ENCODE results near the gene ST6GALNAC4. TPM values are rescaled to one million over a fixed set of nuclear protein-coding genes. Genes with fewer than 3 reads are reported as not detected.

Gene ST6GALNAC4
- polyA plus RNA-seq, 3 donors: 8.9 to 14.0 (median 10.3) TPM

DNA sequence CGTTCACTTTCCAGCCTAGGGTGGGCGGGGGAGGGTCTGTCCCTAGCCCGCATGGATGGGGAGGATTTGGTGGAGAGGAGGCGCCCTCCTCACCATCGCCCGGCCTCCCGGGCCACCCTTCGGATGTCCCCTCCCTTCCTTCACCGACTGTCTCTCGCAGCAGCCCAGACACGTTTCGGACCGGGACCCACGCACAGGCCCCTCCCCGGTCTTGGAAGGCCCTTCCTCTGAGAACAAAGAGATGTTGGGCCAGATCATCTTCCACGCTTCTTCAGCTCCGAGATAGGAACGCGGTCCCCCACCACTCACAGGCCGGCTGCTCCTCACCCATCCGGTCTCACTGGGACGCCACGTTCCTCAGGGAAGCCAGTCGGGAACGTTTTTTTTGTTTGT, 21.5 kb upstream of the ST6GALNAC4 start:
- H4K20me1 ChIP-seq (ENCODE audit: insufficient read depth, low read length): peaks cover 30% of the 10 kb centered on the region
- H3K79me2 ChIP-seq (ENCODE audit: insufficient read depth, low read length): peaks cover 24% of the 10 kb centered on the region
- DNase-seq: no peak
- H3K4me3 Mint-ChIP-seq: no peak overlapping the region
- no peaks in the 10 kb centered on the region for H3K9me3 Mint-ChIP-seq
- H3K4me1 Mint-ChIP-seq: peaks cover 43% of the 10 kb centered on the region
- peaks cover 31 to 38% of the 10 kb centered on the region in 2 donors for H3K4me1 ChIP-seq (ENCODE audit: control insufficient read depth in 1 of 2, insufficient read depth in 2 of 2, low read length in 2 of 2)
- H3K27me3 Mint-ChIP-seq (ENCODE audit: low read depth in 3 of 3): peaks cover 0 to 3% (median 2%) of the 10 kb centered on the region in 3 donors
- peak overlapping the region; percentile 68 for H3K9ac ChIP-seq (ENCODE audit: insufficient read depth, low read length, poor library complexity, severe bottlenecking)
- peaks cover 11 to 30% of the 10 kb centered on the region in 2 donors for H3K36me3 Mint-ChIP-seq
- no peak overlapping the region for H3K27ac ChIP-seq (ENCODE audit: low read depth in 1 of 2, low read length in 2 of 2)
- H3K36me3 ChIP-seq (replicated peaks in 1 of 2; ENCODE audit: control insufficient read depth in 1 of 2, insufficient read depth in 2 of 2, low read length in 2 of 2): peaks cover 2 to 9% of the 10 kb centered on the region in 2 donors
- WGBS (ENCODE audit: insufficient coverage): 84% methylated on average over 12 of the region's 25 CpGs
- H3K9me3 ChIP-seq (replicated peaks in 1 of 2; ENCODE audit: control insufficient read depth in 1 of 2, insufficient read depth in 1 of 2, low read length in 2 of 2): no peaks in the 10 kb centered on the region
- intact Hi-C loops (cut with micrococcal nuclease): no loop called here
- peak overlapping the region; percentile 93 for H3K4me2 ChIP-seq (replicated peaks; ENCODE audit: extremely low read depth, low read length, poor library complexity, severe bottlenecking)
- TF ChIP-seq, protein P1, sequence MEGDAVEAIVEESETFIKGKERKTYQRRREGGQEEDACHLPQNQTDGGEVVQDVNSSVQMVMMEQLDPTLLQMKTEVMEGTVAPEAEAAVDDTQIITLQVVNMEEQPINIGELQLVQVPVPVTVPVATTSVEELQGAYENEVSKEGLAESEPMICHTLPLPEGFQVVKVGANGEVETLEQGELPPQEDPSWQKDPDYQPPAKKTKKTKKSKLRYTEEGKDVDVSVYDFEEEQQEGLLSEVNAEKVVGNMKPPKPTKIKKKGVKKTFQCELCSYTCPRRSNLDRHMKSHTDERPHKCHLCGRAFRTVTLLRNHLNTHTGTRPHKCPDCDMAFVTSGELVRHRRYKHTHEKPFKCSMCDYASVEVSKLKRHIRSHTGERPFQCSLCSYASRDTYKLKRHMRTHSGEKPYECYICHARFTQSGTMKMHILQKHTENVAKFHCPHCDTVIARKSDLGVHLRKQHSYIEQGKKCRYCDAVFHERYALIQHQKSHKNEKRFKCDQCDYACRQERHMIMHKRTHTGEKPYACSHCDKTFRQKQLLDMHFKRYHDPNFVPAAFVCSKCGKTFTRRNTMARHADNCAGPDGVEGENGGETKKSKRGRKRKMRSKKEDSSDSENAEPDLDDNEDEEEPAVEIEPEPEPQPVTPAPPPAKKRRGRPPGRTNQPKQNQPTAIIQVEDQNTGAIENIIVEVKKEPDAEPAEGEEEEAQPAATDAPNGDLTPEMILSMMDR (IDR thresholded peaks at IDR 0.05): no peak
- H2AFZ ChIP-seq (ENCODE audit: insufficient read depth, low read depth, low read length, poor library complexity, severe bottlenecking): peak overlapping the region; percentile 89
- peak overlapping the region in 1 of 3 experiments; percentile 89 for H3K4me3 ChIP-seq (replicated peaks in 1 of 3; ENCODE audit: low read depth in 2 of 3, low read length in 3 of 3)
- H3K27me3 ChIP-seq (ENCODE audit: control insufficient read depth in 2 of 2, insufficient read depth in 2 of 2, low read length in 2 of 2): no peaks in the 10 kb centered on the region
- no peak overlapping the region for H3K27ac Mint-ChIP-seq

- TF ChIP-seq, protein P1 (IDR thresholded peaks at IDR 0.05): no peak
- Histone ChIP-seq H3K36me3 (replicated peaks in 1 of 2; ENCODE audit: control insufficient read depth in 1 of 2, insufficient read depth in 2 of 2, low read length in 2 of 2) (peaks cover 2 to 9% of the 10 kb centered on the region in 2 donors), H3K79me2 (ENCODE audit: insufficient read depth, low read length) (peaks cover 24% of the 10 kb centered on the region), H2AFZ (ENCODE audit: insufficient read depth, low read depth, low read length, poor library complexity, severe bottlenecking) (peak within 1 kb of the TSS; percentile 89), H3K9me3 (replicated peaks in 1 of 2; ENCODE audit: control insufficient read depth in 1 of 2, insufficient read depth in 1 of 2, low read length in 2 of 2) (no peaks in the 10 kb centered on the region), H3K27me3 (ENCODE audit: control insufficient read depth in 2 of 2, insufficient read depth in 2 of 2, low read length in 2 of 2) (no peaks in the 10 kb centered on the region), H3K27ac (ENCODE audit: low read depth in 1 of 2, low read length in 2 of 2) (peak within 1 kb of the TSS; percentile 20 to 84), H3K4me1 (ENCODE audit: control insufficient read depth in 1 of 2, insufficient read depth in 2 of 2, low read length in 2 of 2) (peaks cover 27 to 33% of the 10 kb centered on the region in 2 donors), H3K4me3 (replicated peaks in 1 of 3; ENCODE audit: low read depth in 2 of 3, low read length in 3 of 3) (peak within 1 kb of the TSS; percentile 56 to 89 (median 69)), H4K20me1 (ENCODE audit: insufficient read depth, low read length) (peaks cover 30% of the 10 kb centered on the region), H3K4me2 (replicated peaks; ENCODE audit: extremely low read depth, low read length, poor library complexity, severe bottlenecking) (peak within 1 kb of the TSS; percentile 93), H3K9ac (ENCODE audit: insufficient read depth, low read length, poor library complexity, severe bottlenecking) (peak within 1 kb of the TSS; percentile 68)
- Mint-ChIP-seq H3K4me3 (peak within 1 kb of the TSS; percentile 95 to 100), H3K27ac (peak within 1 kb of the TSS; percentile 86 to 96 (median 93)), H3K36me3 (peaks cover 16 to 36% of the 10 kb centered on the region in 2 donors), H3K4me1 (peaks cover 39% of the 10 kb centered on the region), H3K9me3 (no peaks in the 10 kb centered on the region), H3K27me3 (ENCODE audit: low read depth in 3 of 3) (peaks cover 0 to 6% (median 3%) of the 10 kb centered on the region in 3 donors)
- intact Hi-C loops (cut with micrococcal nuclease): no loop called here
- 2% methylated on average over 44 of the region's 60 CpGs for WGBS (ENCODE audit: insufficient coverage)
- DNase-seq: peak; percentile 65 to 73 (median 72)
Observed at GRCh38 chr9:127937388-127938297, 20.8 kb upstream of the ST6GALNAC4 start, which contains the start of gene DPM2. DPM2 (minus strand) TSS chr9:127937854; CDS start chr9:127937820, 34 bp downstream.
